KOPT-K1 (cell line): ENCODE measurements around the gene MAP3K6.
"Not testable (repeated sequence)": the region's sequence is repeated elsewhere in the genome, so short reads cannot be mapped to it uniquely, and the experiment has no call there.

Experiments
- H3K27ac ChIP-seq: fragments of 200-600 bp; sonication (generic); 2 replicates; pipeline ENCODE4 v1.5.1; 2016; ENCODE audit warnings: antibody characterized with exemption, mild to moderate bottlenecking, low read depth, low read length; ENCODE audit not compliant: poor library complexity, severe bottlenecking
- H3K36me3 ChIP-seq: fragments of 200-600 bp; sonication (generic); 2 replicates; pipeline ENCODE4 v1.5.1; 2017; ENCODE audit warnings: antibody characterized with exemption, mild to moderate bottlenecking, low read length, moderate library complexity; ENCODE audit not compliant: insufficient read depth
- H3K9me3 ChIP-seq: fragments of 200-600 bp; sonication (generic); 2 replicates; pipeline ENCODE4 v1.5.1; 2017; ENCODE audit warnings: antibody characterized with exemption, low read length, mild to moderate bottlenecking; ENCODE audit not compliant: insufficient read depth, poor library complexity, severe bottlenecking

Gene MAP3K6

GRCh38 chr1:27391511-27392095, 24.8 kb upstream of the MAP3K6 start:
- H3K36me3 ChIP-seq = no peaks in the 10 kb centered on the region
- no peaks in the 10 kb centered on the region for H3K9me3 ChIP-seq
- no peak overlapping the region for H3K27ac ChIP-seq

- Histone ChIP-seq H3K27ac (no peak overlapping the region), H3K36me3 (no peaks in the 10 kb centered on the region), H3K9me3 (no peaks in the 10 kb centered on the region)
These were observed 21.7 kb upstream of the MAP3K6 start for GRCh38 chr1:27388337-27389005.

GRCh38 chr1:27384797-27385196, 18.0 kb upstream of the MAP3K6 start:
- not testable (repeated sequence) for H3K36me3 ChIP-seq, H3K9me3 ChIP-seq, H3K27ac ChIP-seq

GRCh38 chr1:27383661-27384060, 16.9 kb upstream of the MAP3K6 start:
- Histone ChIP-seq H3K36me3 (no peaks in the 10 kb centered on the region), H3K27ac (no peak overlapping the region), H3K9me3 (no peaks in the 10 kb centered on the region)

- Histone ChIP-seq H3K27ac (no peak within 1 kb of the TSS), H3K9me3 (no peaks in the 10 kb centered on the region), H3K36me3 (no peaks in the 10 kb centered on the region)
These were observed 16.4 kb upstream of the MAP3K6 start, which contains the start of gene CD164L2 for GRCh38 chr1:27383039-27383605. TSS of gene CD164L2 (minus strand) at chr1:27383333. CDS start at chr1:27383239, 94 bp downstream.

GRCh38 chr1:27381969-27382762, 15.4 kb upstream of the MAP3K6 start:
- Histone ChIP-seq H3K9me3 (no peaks in the 10 kb centered on the region), H3K36me3 (no peaks in the 10 kb centered on the region), H3K27ac (no peak overlapping the region)

- Histone ChIP-seq H3K9me3 (no peaks in the 10 kb centered on the region), H3K27ac (no peak overlapping the region), H3K36me3 (no peaks in the 10 kb centered on the region)
These were observed 14.3 kb upstream of the MAP3K6 start for GRCh38 chr1:27380766-27381733.

- Histone ChIP-seq H3K27ac (no peak overlapping the region), H3K36me3 (no peaks in the 10 kb centered on the region), H3K9me3 (no peaks in the 10 kb centered on the region)
These were observed 13.5 kb upstream of the MAP3K6 start for GRCh38 chr1:27380224-27380623.

- Histone ChIP-seq H3K9me3 (no peaks in the 10 kb centered on the region), H3K27ac (no peak overlapping the region), H3K36me3 (no peaks in the 10 kb centered on the region)
These were observed 12.9 kb upstream of the MAP3K6 start for GRCh38 chr1:27379564-27380122.

- Histone ChIP-seq H3K27ac (no peak overlapping the region), H3K9me3 (no peaks in the 10 kb centered on the region), H3K36me3 (no peaks in the 10 kb centered on the region)
These were observed 11.2 kb upstream of the MAP3K6 start for GRCh38 chr1:27377760-27378495.

GRCh38 chr1:27374362-27375086, 7.8 kb upstream of the MAP3K6 start, which contains the start of gene FCN3:
TSS of gene FCN3 (minus strand) at chr1:27374824. CDS start at chr1:27374818, 6 bp downstream.
- Histone ChIP-seq H3K27ac (no peak within 1 kb of the TSS), H3K36me3 (no peaks in the 10 kb centered on the region), H3K9me3 (no peaks in the 10 kb centered on the region)

GRCh38 chr1:27372808-27373690, 6.3 kb upstream of the MAP3K6 start:
- H3K9me3 ChIP-seq = no peaks in the 10 kb centered on the region
- H3K27ac ChIP-seq = no peak overlapping the region
- no peaks in the 10 kb centered on the region for H3K36me3 ChIP-seq
